GM18502 (cell line): Measurements from ENCODE around the gene RADX.

Source experiments
- ATAC-seq: cut with Tn5 transposase; IDR thresholded peaks from one replicate; pipeline ENCODE4 v1.9.1; 2021; ENCODE audit warnings: mild to moderate bottlenecking; ENCODE audit not compliant: unreplicated experiment, poor library complexity

RADX gene

DNA sequence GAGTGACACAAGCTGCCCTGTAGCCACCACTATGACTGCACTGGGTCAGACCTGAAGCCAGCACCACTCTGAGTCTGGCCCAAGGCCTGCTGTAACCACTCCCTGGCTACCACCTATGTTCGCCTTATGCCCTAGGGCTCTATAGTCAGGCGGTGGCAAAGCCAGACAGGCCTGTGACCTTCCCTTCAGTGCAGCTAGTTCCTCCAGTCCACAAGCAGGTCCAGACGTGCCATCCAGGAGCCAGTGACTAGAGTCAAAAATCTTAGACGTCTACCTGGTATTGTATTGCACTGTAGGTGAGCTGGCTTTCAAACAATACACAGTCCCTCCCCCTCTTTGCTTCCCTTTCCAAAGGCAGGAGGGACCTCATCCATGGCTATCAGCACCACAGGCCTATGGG is 60.7 kb downstream of the RADX start:
- no peak for ATAC-seq

- ATAC-seq: no peak
Measured at GRCh38 chrX:106680716-106681115, 68.9 kb downstream of the RADX start.

- no peak for ATAC-seq
Measured at GRCh38 chrX:106684207-106684606, 72.4 kb downstream of the RADX start.

- no peak for ATAC-seq
Measured at GRCh38 chrX:106692425-106693065, 80.8 kb downstream of the RADX start.

GRCh38 chrX:106696502-106696901 is 84.7 kb downstream of the RADX start:
- no peak for ATAC-seq

- no peak for ATAC-seq
Measured at GRCh38 chrX:106698693-106699092, 86.9 kb downstream of the RADX start.

DNA sequence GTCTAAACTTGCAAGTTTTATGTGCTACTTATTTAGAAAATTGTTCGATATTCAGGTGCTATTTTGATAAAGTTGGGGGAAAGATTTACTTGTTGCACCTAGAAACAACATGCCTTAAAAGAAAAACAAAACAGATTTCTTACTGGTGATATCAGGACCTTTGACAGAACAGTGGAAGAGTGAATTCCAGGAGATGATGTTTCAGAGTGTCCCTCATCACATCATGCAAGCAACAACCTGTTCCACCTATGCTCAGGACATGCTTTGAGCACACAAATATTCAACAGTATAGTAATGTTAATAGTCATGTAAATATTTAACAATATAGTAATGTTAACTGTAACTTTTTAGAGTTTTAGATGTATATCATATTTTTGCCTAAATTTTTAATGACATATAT is 90.9 kb downstream of the RADX start:
- no peak for ATAC-seq

DNA sequence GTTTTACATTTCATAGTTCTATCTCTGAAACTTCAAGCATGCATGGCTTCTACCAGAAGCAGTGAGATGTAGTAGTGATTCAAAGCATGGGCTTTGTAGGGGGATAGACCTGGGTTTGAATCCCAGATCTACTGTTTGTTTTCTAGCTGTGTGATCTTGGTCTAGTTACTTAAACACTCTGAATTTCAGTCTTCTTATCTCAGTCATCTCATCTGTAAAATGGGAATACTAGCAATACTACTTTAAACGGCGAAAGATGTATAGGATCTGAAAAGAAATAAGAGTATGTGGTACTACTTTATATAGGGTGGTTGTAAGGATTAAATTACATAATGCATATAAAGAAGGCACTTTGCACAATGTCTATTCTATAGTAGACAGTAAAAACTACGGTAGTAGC is 94.7 kb downstream of the RADX start:
- no peak for ATAC-seq

DNA sequence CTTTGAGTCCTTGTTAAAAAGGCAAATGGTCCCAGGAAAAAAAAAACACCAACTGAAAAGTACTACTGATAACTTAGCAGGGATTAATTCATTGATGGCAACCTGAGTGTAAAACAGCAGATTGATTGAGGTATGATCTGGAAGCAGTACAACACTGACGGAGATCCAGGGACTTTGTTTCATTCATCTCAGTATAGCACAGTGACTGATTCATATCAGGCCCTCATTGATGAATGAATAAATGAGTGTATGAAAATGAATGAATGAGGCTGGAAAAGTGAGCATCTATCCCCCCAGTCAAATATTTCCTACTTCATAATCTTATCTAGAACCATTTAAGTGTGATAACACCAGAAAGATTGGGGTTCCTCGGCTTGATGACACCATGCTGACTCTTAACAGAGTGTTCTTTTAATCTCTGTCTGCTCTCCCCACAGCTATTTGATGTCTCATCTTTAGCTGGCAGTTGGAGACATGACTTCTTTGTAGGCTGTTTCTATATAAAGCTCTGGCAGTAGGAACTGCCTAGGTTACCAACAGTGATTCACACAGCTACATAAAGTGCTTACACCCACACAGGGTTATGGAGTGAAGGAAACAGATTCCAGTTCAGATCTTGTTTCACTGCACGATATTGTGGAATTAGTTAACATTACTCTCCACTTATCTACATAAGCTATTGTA is 96.1 kb downstream of the RADX start:
- ATAC-seq: no peak

DNA sequence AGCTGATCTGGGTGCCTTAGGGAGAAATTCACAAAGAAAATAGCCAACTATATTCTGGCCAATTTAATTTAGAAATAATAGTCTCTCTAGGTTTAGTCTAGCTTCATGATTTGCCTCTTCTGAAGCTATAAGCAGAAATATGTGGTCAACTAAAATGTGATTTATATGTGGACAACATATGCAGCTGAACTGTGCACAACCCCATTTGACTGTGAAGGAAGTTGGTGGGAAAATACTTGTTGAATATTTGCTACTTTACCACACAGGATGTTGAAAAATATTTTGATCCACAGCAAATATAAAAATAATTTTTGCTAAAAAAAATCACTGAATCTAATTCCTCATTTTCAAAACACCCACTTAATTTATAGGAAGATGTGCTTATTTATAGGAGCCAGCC is 99.0 kb downstream of the RADX start:
- no peak for ATAC-seq

DNA sequence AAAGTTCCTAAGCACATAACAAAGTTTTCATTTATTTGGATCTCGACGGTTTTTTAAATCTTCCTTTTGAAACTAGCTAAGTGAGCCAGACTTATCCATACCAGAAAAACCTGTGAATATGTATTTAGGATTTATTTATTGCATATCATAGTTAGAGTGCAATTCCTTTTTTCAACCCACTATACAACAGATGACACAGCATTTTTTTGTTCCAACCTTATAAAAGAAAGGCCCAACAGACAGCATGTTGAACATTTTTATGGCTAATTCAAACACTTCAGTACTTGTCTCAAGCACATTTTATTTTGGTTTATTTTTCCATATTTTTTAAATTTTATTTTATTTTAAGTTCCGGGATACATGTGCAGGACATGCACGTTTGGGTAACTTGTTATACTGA is 99.6 kb downstream of the RADX start:
- no peak for ATAC-seq

- ATAC-seq: no peak
Measured at GRCh38 chrX:106716004-106716403, 104.2 kb downstream of the RADX start.

DNA sequence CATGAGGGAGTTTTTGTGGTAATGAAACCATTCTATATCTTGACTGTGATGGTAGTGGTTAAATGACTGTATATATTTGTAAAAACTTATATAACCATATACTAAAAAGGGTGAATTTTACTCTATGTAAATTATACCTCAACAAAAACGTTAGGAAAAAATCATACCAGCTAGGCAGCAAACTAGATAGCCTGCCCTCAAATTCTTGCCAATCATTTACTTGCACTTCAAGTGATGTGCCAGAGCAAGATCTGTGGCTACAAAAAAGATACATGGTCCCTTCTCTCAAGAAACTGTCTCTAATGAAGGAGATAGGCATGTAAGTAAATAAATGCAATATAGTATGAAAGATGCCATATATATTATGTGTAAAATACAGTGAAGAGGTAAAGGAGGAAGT is 104.7 kb downstream of the RADX start:
- ATAC-seq: no peak

DNA sequence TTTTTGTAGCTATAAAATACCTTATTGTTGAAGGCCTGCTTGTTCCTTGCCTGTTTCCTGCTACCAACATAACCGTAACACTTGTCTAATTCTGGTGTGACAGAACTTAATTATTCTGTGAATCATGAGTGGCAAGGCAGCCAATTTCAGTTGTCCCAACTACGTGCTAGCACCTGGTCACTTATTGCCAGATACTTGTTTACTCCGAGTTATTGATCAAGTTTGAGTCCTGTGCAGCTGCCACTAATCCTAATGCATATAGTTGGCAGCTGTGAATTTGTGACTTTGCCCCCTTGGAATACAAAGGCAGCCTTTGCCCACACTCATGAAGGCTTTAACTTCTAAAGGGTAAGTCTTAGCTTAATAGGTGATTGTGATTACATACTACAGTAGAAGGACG is 106.9 kb downstream of the RADX start:
- no peak for ATAC-seq

DNA sequence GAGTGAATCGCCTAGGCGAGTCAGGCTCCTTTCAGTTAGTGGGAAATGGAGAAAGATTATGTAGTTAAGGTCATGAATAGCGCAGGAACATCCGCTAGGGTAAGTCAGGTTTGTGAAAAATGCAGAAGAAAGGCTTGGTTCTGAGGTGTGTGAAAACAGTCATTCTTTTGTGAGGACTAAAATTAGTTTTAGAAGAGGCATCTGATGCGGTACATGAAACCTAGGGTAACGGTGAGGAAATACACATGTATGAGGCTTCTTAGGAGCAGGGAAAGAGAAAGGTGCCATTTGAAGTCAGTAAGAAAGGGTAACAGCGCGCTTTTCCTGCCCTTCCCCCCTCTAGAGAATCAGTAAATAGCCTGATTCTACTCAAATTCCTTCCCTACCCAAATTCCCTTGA is 114.2 kb downstream of the RADX start:
- no peak for ATAC-seq

GRCh38 chrX:106726485-106727437 is 115.0 kb downstream of the RADX start, which contains the start of gene RNF128:
Gene RNF128, plus strand, starts transcription at chrX:106726701. Its CDS starts 213 bp downstream, at chrX:106726914.
- no peak for ATAC-seq

GRCh38 chrX:106728337-106728736 is 116.6 kb downstream of the RADX start:
- ATAC-seq: no peak
